SU-DHL-6 (cell line): ENCODE data around the gene PDCD6IP.

ENCODE experiments used
- H2AFZ ChIP-seq: fragments of 200-600 bp; sonication (generic); 2 replicates; pipeline ENCODE4 v1.6.1; 2014; ENCODE audit warnings: low read depth, mild to moderate bottlenecking, moderate library complexity, mixed read lengths, antibody characterized with exemption, low read length; ENCODE audit not compliant: severe bottlenecking
- H3F3A ChIP-seq: fragments of 200-600 bp; shearing (Covaris generic); 2 replicates; pipeline ENCODE4 v1.6.0; 2016; ENCODE audit warnings: antibody characterized with exemption, mild to moderate bottlenecking; ENCODE audit not compliant: insufficient read depth
- H3K27ac ChIP-seq: fragments of 200-600 bp; sonication (generic); 2 replicates; pipeline ENCODE4 v1.5.1; 2016; ENCODE audit warnings: low read depth, mild to moderate bottlenecking, low read length, moderate library complexity, mixed read lengths
- H3K27me3 ChIP-seq: fragments of 200-600 bp; sonication (generic), shearing (Covaris generic); 2 replicates; pipeline ENCODE4 v1.6.0; 2014; ENCODE audit warnings: mild to moderate bottlenecking, low read length
- H3K36me3 ChIP-seq: fragments of 200-600 bp; sonication (generic); 2 replicates; pipeline ENCODE4 v1.6.1; 2014; ENCODE audit warnings: mild to moderate bottlenecking, low read length, mixed read lengths
- H3K4me2 ChIP-seq: fragments of 300-600, 200-600 bp; shearing (Covaris generic), sonication (generic); 2 replicates; pipeline ENCODE4 v1.6.0; 2014; ENCODE audit warnings: low read length, low read depth, mild to moderate bottlenecking; ENCODE audit not compliant: poor library complexity, severe bottlenecking
- H3K4me3 ChIP-seq: fragments of 200-600 bp; sonication (generic); 2 replicates; pipeline ENCODE4 v1.5.1; 2014; ENCODE audit warnings: antibody characterized with exemption, low read length, mild to moderate bottlenecking, mixed read lengths; ENCODE audit not compliant: insufficient read depth, poor library complexity, severe bottlenecking
- H3K79me2 ChIP-seq: fragments of 200-600 bp; sonication (generic); 2 replicates; pipeline ENCODE4 v1.6.1; 2014; ENCODE audit warnings: mild to moderate bottlenecking, low read length, moderate library complexity; ENCODE audit not compliant: insufficient read depth
- H3K9ac ChIP-seq: fragments of 200-600 bp; sonication (generic); 2 replicates; pipeline ENCODE4 v1.7.0; 2014; ENCODE audit warnings: mild to moderate bottlenecking, low read length
- H3K9me2 ChIP-seq: fragments of 200-600 bp; sonication (generic); replicated peaks from 2 replicates; pipeline ENCODE4 v1.6.1; 2014; ENCODE audit warnings: low read length; ENCODE audit not compliant: insufficient read depth
- H3K9me3 ChIP-seq: fragments of 200-600 bp; sonication (generic); 2 replicates; pipeline ENCODE4 v1.6.1; 2014; ENCODE audit warnings: low read length, mixed read lengths; ENCODE audit not compliant: insufficient read depth
- H4K20me1 ChIP-seq: fragments of 200-600 bp; sonication (generic); 2 replicates; pipeline ENCODE4 v1.6.1; 2014; ENCODE audit warnings: low read depth, mild to moderate bottlenecking, antibody characterized with exemption, low read length, moderate library complexity, mixed read lengths
- EZH2phosphoT487 ChIP-seq: fragments of 200-600 bp; sonication (generic), shearing (Covaris generic); conservative IDR thresholded peaks from 2 replicates; pipeline ENCODE4 v1.6.1; 2018; ENCODE audit warnings: mild to moderate bottlenecking, antibody characterized with exemption, low read length, moderate library complexity, mixed read lengths
- TF ChIP-seq, protein P1 (sequence below): fragments of 200-600 bp; sonication (generic); IDR thresholded peaks from one replicate; pipeline ENCODE4 v1.5.1; 2017; ENCODE audit warnings: antibody characterized with exemption, mild to moderate bottlenecking, low read length, moderate library complexity; ENCODE audit not compliant: insufficient read depth, poor library complexity, severe bottlenecking

Gene PDCD6IP

DNA sequence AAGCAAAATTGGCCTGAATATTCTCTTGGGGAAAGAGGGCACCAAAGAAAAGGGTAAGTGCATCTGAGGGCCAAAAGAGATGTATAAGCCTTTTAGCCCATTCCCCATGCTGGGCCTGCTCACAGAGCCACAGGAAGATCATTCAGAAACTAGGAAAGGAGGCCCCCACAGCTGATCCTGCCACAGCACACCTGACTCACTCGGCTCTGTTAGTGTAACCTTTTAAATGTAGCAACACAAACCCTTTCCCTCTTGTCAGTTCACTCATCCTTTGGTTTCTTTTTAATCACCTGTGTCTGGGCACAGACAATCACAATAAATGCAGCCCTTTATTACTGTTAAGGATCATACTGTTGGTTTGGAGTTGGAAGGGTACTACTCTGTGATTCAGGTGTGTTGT, 69.9 kb downstream of the PDCD6IP start:
- H3K9me2 ChIP-seq = no peaks in the 10 kb centered on the region
- no peak overlapping the region for H3K27ac ChIP-seq
- H4K20me1 ChIP-seq = no peaks in the 10 kb centered on the region
- no peak overlapping the region for H3K4me2 ChIP-seq
- TF ChIP-seq EZH2phosphoT487 = no peak
- TF ChIP-seq, protein P1, sequence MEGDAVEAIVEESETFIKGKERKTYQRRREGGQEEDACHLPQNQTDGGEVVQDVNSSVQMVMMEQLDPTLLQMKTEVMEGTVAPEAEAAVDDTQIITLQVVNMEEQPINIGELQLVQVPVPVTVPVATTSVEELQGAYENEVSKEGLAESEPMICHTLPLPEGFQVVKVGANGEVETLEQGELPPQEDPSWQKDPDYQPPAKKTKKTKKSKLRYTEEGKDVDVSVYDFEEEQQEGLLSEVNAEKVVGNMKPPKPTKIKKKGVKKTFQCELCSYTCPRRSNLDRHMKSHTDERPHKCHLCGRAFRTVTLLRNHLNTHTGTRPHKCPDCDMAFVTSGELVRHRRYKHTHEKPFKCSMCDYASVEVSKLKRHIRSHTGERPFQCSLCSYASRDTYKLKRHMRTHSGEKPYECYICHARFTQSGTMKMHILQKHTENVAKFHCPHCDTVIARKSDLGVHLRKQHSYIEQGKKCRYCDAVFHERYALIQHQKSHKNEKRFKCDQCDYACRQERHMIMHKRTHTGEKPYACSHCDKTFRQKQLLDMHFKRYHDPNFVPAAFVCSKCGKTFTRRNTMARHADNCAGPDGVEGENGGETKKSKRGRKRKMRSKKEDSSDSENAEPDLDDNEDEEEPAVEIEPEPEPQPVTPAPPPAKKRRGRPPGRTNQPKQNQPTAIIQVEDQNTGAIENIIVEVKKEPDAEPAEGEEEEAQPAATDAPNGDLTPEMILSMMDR = no peak
- H2AFZ ChIP-seq = no peak overlapping the region
- H3K36me3 ChIP-seq = peaks cover 39% of the 10 kb centered on the region
- H3K9ac ChIP-seq = no peak overlapping the region
- H3K79me2 ChIP-seq = no peaks in the 10 kb centered on the region
- H3F3A ChIP-seq = no peaks in the 10 kb centered on the region
- no peaks in the 10 kb centered on the region for H3K27me3 ChIP-seq
- no peak overlapping the region for H3K4me3 ChIP-seq
- no peaks in the 10 kb centered on the region for H3K9me3 ChIP-seq

DNA sequence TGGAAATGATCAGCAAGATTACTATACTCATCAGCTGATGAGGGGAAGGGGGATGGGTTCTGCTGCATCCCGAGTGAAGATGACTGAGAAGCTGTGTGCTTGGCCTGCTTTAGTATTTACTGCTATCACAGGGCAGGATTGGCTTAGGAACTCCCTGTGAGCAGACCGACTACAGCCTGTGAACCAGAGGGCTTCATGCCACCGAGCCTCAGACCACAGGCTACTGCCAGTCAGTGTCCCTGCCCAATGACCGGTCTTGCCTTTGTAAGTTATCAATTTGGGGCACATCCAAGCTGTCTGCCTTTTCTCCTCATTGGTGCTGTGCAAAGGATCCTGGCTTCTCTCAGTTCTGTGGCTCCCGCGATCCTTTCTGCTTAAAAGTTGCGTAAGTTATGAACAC, 71.5 kb downstream of the PDCD6IP start:
- Histone ChIP-seq H3K36me3 (peaks cover 24% of the 10 kb centered on the region), H3K4me2 (no peak overlapping the region), H3K9me3 (no peaks in the 10 kb centered on the region), H3K27me3 (no peaks in the 10 kb centered on the region), H3K4me3 (no peak overlapping the region), H3K9me2 (no peaks in the 10 kb centered on the region), H3F3A (no peaks in the 10 kb centered on the region), H2AFZ (no peak overlapping the region), H3K79me2 (no peaks in the 10 kb centered on the region), H3K9ac (no peak overlapping the region), H3K27ac (no peak overlapping the region), H4K20me1 (no peaks in the 10 kb centered on the region)
- no peak for TF ChIP-seq EZH2phosphoT487

DNA sequence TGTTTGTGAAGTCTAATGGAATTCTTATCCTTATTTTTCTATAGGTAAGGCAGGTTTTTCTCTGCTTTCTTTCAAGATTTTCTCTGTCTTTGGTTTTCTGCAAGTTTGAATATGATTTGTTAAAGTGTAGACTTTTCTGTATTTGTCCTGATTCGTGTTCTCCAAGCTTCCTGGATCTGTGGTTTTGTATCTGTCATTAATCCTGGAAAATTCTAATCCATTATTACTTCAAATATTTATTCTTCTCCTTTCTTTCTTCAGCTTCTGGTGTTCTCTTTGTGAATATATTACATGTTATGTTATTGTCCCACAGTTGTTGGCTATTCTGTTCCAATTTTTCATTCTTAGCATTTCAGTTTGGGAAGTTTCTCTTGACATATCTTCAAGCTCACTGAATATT, 76.4 kb downstream of the PDCD6IP start:
- Histone ChIP-seq H3K9me3 (no peaks in the 10 kb centered on the region), H4K20me1 (no peaks in the 10 kb centered on the region), H3K9ac (no peak overlapping the region), H3K27me3 (no peaks in the 10 kb centered on the region), H3K79me2 (no peaks in the 10 kb centered on the region), H3K27ac (no peak overlapping the region), H3K4me3 (no peak overlapping the region), H3K36me3 (no peaks in the 10 kb centered on the region), H3F3A (no peaks in the 10 kb centered on the region), H3K9me2 (no peaks in the 10 kb centered on the region), H2AFZ (no peak overlapping the region), H3K4me2 (no peak overlapping the region)
- TF ChIP-seq, protein P1 = no peak
- no peak for TF ChIP-seq EZH2phosphoT487

- Histone ChIP-seq H3F3A (no peaks in the 10 kb centered on the region), H4K20me1 (no peaks in the 10 kb centered on the region), H2AFZ (no peak overlapping the region), H3K27me3 (no peaks in the 10 kb centered on the region), H3K79me2 (no peaks in the 10 kb centered on the region), H3K4me2 (no peak overlapping the region), H3K27ac (no peak overlapping the region), H3K36me3 (no peaks in the 10 kb centered on the region), H3K9me2 (no peaks in the 10 kb centered on the region), H3K9ac (no peak overlapping the region), H3K9me3 (no peaks in the 10 kb centered on the region), H3K4me3 (no peak overlapping the region)
- TF ChIP-seq, protein P1 = no peak
- no peak for TF ChIP-seq EZH2phosphoT487
Measured at GRCh38 chr3:33875680-33876079, 77.2 kb downstream of the PDCD6IP start.
